ENCODE results near the gene COA1. TPM values are rescaled to one million over a fixed set of nuclear protein-coding genes. Genes with fewer than 3 reads are reported as not detected.

Gene COA1
- polyA plus RNA-seq, 1 of the 3 experiments (the other 2 are of a cell fraction): 42.8 TPM

GRCh38 chr7:43660141-43660540 lies 69.2 kb downstream of the COA1 start:
- WGBS (ENCODE audit: low lambda C conversion rate): 81% methylated on average over 2 of the region's 2 CpGs
- POLR2A ChIA-PET: no interaction called here

GRCh38 chr7:43659549-43659896 lies 69.8 kb downstream of the COA1 start:
- ChIA-PET CTCF (no interaction called here), POLR2A (no interaction called here)
- peaks cover 88% of the 10 kb centered on the region for H3K79me2 ChIP-seq (ENCODE audit: insufficient read depth)
- H3K9me3 ChIP-seq: no peaks in the 10 kb centered on the region
- TF ChIP-seq IRF3 (IDR thresholded peaks at IDR 0.05; ENCODE audit: low read depth, low read length) (no peak), CHD2 (IDR thresholded peaks at IDR 0.05; ENCODE audit: low read length, partially characterized antibody) (no peak), ZBTB33 (IDR thresholded peaks at IDR 0.05; ENCODE audit: borderline replicate concordance, low read depth) (no peak), NRF1 (IDR thresholded peaks at IDR 0.05; ENCODE audit: low read depth, low read length) (no peak), JUND (IDR thresholded peaks at IDR 0.05) (no peak), TEAD4 (IDR thresholded peaks at IDR 0.05; ENCODE audit: borderline replicate concordance, insufficient read depth) (no peak)
- H4K20me1 ChIP-seq (ENCODE audit: insufficient read depth): no peaks in the 10 kb centered on the region
- H3K4me3 ChIP-seq (ENCODE audit: low read depth in 2 of 2, low read length in 1 of 2): no peak overlapping the region
- no peak for DNase-seq
- H3K27ac ChIP-seq (ENCODE audit: low read depth in 2 of 2, low read length in 1 of 2): peak overlapping the region; percentile 86 to 99; a peak in 3 of 4 replicates
- peaks cover 3 to 46% of the 10 kb centered on the region in 2 experiments for H3K36me3 ChIP-seq (replicated peaks in 1 of 2; ENCODE audit: control insufficient read depth in 1 of 2, insufficient read depth in 2 of 2, low read length in 1 of 2)
- peak overlapping the region; percentile 55 for H3K9ac ChIP-seq
- no peaks in the 10 kb centered on the region for H3K9me2 ChIP-seq
- no peaks in the 10 kb centered on the region for H3K27me3 ChIP-seq (ENCODE audit: insufficient read depth)
- peaks cover 5 to 41% of the 10 kb centered on the region in 2 experiments for H3K4me1 ChIP-seq (ENCODE audit: control insufficient read depth in 1 of 2, insufficient read depth in 2 of 2, low read depth in 1 of 2, low read length in 1 of 2)
- H2AFZ ChIP-seq (ENCODE audit: low read depth): no peak overlapping the region
- H3K4me2 ChIP-seq: peak overlapping the region; percentile 36; the same call in 1 of the 2 replicates
- peaks cover 39% of the 10 kb centered on the region for H3F3A ChIP-seq (replicated peaks; ENCODE audit: insufficient read depth)

More at GRCh38 chr7:43660141-43660540, 69.2 kb downstream of the COA1 start:
- H3K4me2 ChIP-seq: peak overlapping the region; percentile 36; the same call in 1 of the 2 replicates
- H4K20me1 ChIP-seq (ENCODE audit: insufficient read depth): no peaks in the 10 kb centered on the region
- H2AFZ ChIP-seq (ENCODE audit: low read depth): no peak overlapping the region
- no peak for DNase-seq
- H3K79me2 ChIP-seq (ENCODE audit: insufficient read depth): peaks cover 88% of the 10 kb centered on the region
- no peak overlapping the region for H3K4me3 ChIP-seq (ENCODE audit: low read depth in 2 of 2, low read length in 1 of 2)
- peak overlapping the region; percentile 55; the same call in 1 of the 2 replicates for H3K9ac ChIP-seq
- no peaks in the 10 kb centered on the region for H3K27me3 ChIP-seq (ENCODE audit: insufficient read depth)
- peak overlapping the region; percentile 86 to 99; a peak in 3 of 4 replicates for H3K27ac ChIP-seq (ENCODE audit: low read depth in 2 of 2, low read length in 1 of 2)
- peaks cover 45% of the 10 kb centered on the region for H3F3A ChIP-seq (replicated peaks; ENCODE audit: insufficient read depth)
- no peaks in the 10 kb centered on the region for H3K9me3 ChIP-seq
- CTCF ChIA-PET: interaction anchor here (1.0 to 1.2 kb wide), 2 partner anchors 61 to 179 kb away, joined by 3 read pairs; no protein-coding TSS in a partner anchor
- no peak for TF ChIP-seq TCF12 (IDR thresholded peaks at IDR 0.05)
- no peak for TF ChIP-seq CHD2 (IDR thresholded peaks at IDR 0.05; ENCODE audit: low read length, partially characterized antibody)
- TF ChIP-seq EP300 (IDR thresholded peaks at IDR 0.05; ENCODE audit: borderline replicate concordance in 1 of 2, low read depth in 1 of 2, low read length in 1 of 2): no peak
- TF ChIP-seq RFX5 (IDR thresholded peaks at IDR 0.05; ENCODE audit: low read length): no peak
- TF ChIP-seq GATA2 (CRISPR knock-in tag; IDR thresholded peaks at IDR 0.05): no peak
- no peak for TF ChIP-seq MXI1 (IDR thresholded peaks at IDR 0.05; ENCODE audit: low read depth, low read length)
- no peak for TF ChIP-seq IRF3 (IDR thresholded peaks at IDR 0.05; ENCODE audit: low read depth, low read length)
- no peaks in the 10 kb centered on the region for H3K9me2 ChIP-seq
- H3K36me3 ChIP-seq (replicated peaks in 1 of 2; ENCODE audit: control insufficient read depth in 1 of 2, insufficient read depth in 2 of 2, low read length in 1 of 2): peaks cover 3 to 42% of the 10 kb centered on the region in 2 experiments
- H3K4me1 ChIP-seq (ENCODE audit: control insufficient read depth in 1 of 2, insufficient read depth in 2 of 2, low read depth in 1 of 2, low read length in 1 of 2): peaks cover 7 to 44% of the 10 kb centered on the region in 2 experiments
